Gastrocnemius medialis (tissue), 4 donors: ENCODE results near the gene S100A7A. TPM values are rescaled to one million over a fixed set of nuclear protein-coding genes. Genes with fewer than 3 reads are reported as not detected.

Experiments used
- ATAC-seq, 2 donors: fragments of 150-250 bp; one replicate each; pipeline ENCODE4 v1.9.1; 2016
- DNase-seq, 2 donors: peaks; one replicate each; pipeline ENCODE4 v3.0.0-alpha.2; 2019
- H3K27ac ChIP-seq, 4 donors: fragments of 200-600 bp; sonication (generic); 1 replicate in 1 of 4; 2 replicates in 3 of 4; pipeline ENCODE4 v1.5.1; 2016 to 2018; ENCODE audit warnings: mild to moderate bottlenecking in 2 of 4, moderate library complexity in 1 of 4
- H3K27me3 ChIP-seq, 3 donors: fragments of 200-600 bp; sonication (generic) in 2 of 3; 1 replicate in 1 of 3; 2 replicates in 2 of 3; pipeline versions ENCODE4 v1.5.1 to v1.6.0; 2016 to 2019; ENCODE audit warnings: mild to moderate bottlenecking in 1 of 3, moderate library complexity in 1 of 3
- H3K36me3 ChIP-seq, 2 donors: fragments of 200-600 bp; sonication (generic) in 1 of 2; one replicate each; pipeline ENCODE4 v1.5.1; 2017 to 2018
- H3K4me1 ChIP-seq, 2 donors: fragments of 200-600 bp; sonication (generic) in 1 of 2; one replicate each; pipeline ENCODE4 v1.5.1; 2016 to 2017; ENCODE audit warnings: mild to moderate bottlenecking in 2 of 2
- H3K4me3 ChIP-seq, 4 donors: fragments of 200-600 bp; sonication (generic) in 3 of 4; 1 replicate in 1 of 4; 2 replicates in 3 of 4; pipeline ENCODE4 v1.5.1; 2016 to 2019; ENCODE audit warnings: mild to moderate bottlenecking in 2 of 4
- H3K9me3 ChIP-seq, 3 donors: fragments of 200-600 bp; sonication (generic) in 2 of 3; 1 replicate in 1 of 3; 2 replicates in 2 of 3; pipeline ENCODE4 v1.5.1; 2016 to 2019
- POLR2A ChIP-seq, 2 donors: fragments of 450-650 bp; IDR thresholded peaks; one replicate each; pipeline ENCODE4 v1.6.1; 2017; ENCODE audit warnings: antibody characterized with exemption in 2 of 2, mild to moderate bottlenecking in 2 of 2, moderate library complexity in 2 of 2
- in situ Hi-C, 4 donors: fragments of 200-750 bp; cut with MboI; loops; one replicate each; pipeline versions ENCODE4 v1.15.0 to v1.8.0; 2017; ENCODE audit warnings: low sequenced_read_pairs in 4 of 4
- intact Hi-C: fragments of 100-400 bp; cut with DNase I; formaldehyde crosslinking; loops from one replicate; pipeline ENCODE4 v1.15.1; 2023; ENCODE audit warnings: low total_unique reads
- total RNA-seq, 4 donors: library from RNA; depleted of rRNA; stranded (reverse); fragments of >200 nt; gene quantifications; one replicate each; pipeline versions ENCODE4 v1.1.0 to v1.2.3, GENCODE V29; 2016
- TF ChIP-seq, protein P1 (sequence below), 5 experiments: fragments of 450-650 bp in 3 of 5; fragments of 200-600 bp in 2 of 5; sonication (generic) in 2 of 5; IDR thresholded peaks in 4 of 5; conservative IDR thresholded peaks in 1 of 5; 1 replicate in 4 of 5; 2 replicates in 1 of 5; pipeline ENCODE4 v1.5.1; 2016 to 2019; ENCODE audit warnings: antibody characterized with exemption in 5 of 5, mild to moderate bottlenecking in 3 of 5, moderate library complexity in 3 of 5

Gene S100A7A
- total RNA-seq, 4 donors from 2014 or later: not detected

DNA sequence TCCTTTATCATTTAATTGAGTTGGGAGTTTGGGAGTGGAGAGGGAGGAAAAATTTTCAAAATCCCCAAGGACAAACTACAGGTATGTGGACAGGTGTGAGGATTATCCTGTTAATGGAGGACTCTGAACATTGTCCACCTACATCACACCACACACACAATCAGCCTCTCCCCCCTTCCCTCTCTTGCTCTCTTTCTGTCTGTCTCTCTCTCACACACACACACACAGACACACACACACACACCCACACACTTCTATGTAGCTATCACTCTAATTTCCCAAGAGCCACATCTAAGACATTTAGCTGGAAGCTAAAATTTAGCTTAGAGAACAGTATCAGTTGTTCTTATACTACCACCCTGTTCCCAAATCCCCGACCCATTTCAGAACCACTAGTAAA, 26.9 kb upstream of the S100A7A start:
- no peak overlapping the region for H3K4me3 ChIP-seq
- in situ Hi-C loops: no loop called here
- H3K4me1 ChIP-seq: peaks cover 13 to 26% of the 10 kb centered on the region in 2 donors

DNA sequence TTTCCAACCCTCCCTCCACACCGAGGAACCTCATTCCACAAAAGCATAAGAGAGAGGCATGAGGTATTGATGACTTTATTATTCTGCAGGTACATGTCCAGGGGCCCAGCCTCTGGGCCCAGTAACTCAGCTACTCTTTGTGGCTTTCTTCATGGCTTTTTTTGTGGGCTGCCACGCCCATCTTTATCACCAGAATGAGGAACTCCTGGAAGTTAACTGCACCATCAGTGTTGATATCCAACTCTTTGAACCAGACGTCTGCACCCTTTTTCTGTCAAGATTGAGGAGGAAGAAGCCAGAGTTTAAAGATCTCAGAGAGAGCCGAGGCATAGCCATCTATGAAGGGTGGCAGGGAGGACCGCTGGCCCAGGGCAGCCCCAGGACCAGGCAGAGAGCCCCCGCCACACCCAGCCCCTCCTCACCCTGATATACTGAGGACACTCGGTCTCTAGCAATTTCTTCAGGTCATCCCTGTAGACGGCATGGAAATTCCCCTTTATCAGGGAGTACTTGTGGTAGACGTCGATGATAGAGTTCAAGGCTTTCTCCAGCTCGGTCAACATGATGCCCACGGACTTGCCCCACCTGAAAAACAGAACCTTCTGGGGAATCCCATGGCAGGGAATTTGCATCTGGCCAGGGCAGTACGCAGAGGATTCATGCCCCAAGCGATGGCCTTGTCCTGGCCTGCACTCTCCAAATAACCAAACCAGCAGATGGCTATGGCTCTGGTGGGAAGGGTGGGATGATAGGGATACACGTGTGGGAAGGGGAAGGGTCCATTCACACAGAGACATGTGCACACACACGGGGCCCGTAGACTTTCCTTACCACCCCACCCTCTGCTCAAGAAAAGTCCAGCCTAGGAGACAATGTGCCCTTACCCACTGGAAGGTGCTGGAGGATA, 26.1 kb upstream of the S100A7A start:
- H3K27ac ChIP-seq: peak overlapping the region in 3 of 4 donors; percentile 44 to 66 (median 63)
- peak overlapping the region in 1 of 4 donors; percentile 8 for H3K4me3 ChIP-seq
- H3K27me3 ChIP-seq: no peaks in the 10 kb centered on the region
- intact Hi-C loops: loop anchor here (1.0 to 5.0 kb wide), 2 partner anchors 20 to 33 kb away; partner anchors contain the start of gene S100A9
- in situ Hi-C loops: no loop called here
- no peaks in the 10 kb centered on the region for H3K36me3 ChIP-seq
- no peaks in the 10 kb centered on the region for H3K9me3 ChIP-seq
- H3K4me1 ChIP-seq: peaks cover 13 to 34% of the 10 kb centered on the region in 2 donors
- DNase-seq: no peak
- peak in 1 of 2 donors; percentile 10 for ATAC-seq
- TF ChIP-seq POLR2A (IDR thresholded peaks at IDR 0.05): no peak
- TF ChIP-seq, protein P1, sequence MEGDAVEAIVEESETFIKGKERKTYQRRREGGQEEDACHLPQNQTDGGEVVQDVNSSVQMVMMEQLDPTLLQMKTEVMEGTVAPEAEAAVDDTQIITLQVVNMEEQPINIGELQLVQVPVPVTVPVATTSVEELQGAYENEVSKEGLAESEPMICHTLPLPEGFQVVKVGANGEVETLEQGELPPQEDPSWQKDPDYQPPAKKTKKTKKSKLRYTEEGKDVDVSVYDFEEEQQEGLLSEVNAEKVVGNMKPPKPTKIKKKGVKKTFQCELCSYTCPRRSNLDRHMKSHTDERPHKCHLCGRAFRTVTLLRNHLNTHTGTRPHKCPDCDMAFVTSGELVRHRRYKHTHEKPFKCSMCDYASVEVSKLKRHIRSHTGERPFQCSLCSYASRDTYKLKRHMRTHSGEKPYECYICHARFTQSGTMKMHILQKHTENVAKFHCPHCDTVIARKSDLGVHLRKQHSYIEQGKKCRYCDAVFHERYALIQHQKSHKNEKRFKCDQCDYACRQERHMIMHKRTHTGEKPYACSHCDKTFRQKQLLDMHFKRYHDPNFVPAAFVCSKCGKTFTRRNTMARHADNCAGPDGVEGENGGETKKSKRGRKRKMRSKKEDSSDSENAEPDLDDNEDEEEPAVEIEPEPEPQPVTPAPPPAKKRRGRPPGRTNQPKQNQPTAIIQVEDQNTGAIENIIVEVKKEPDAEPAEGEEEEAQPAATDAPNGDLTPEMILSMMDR (IDR thresholded peaks at IDR 0.05 in 4 of 5, conservative IDR thresholded peaks at IDR 0.05 in 1 of 5): no peak

More for the DNA sequence above, 26.9 kb upstream of the S100A7A start:
- intact Hi-C loops: loop anchor here (1.0 kb wide), 1 partner anchor 21 kb away; no protein-coding TSS in a partner anchor
- DNase-seq (no peak), ATAC-seq (no peak)
- Histone ChIP-seq H3K27ac (no peak overlapping the region), H3K27me3 (no peaks in the 10 kb centered on the region), H3K9me3 (no peaks in the 10 kb centered on the region), H3K36me3 (no peaks in the 10 kb centered on the region)
- TF ChIP-seq POLR2A (IDR thresholded peaks at IDR 0.05): no peak
- TF ChIP-seq, protein P1 (IDR thresholded peaks at IDR 0.05 in 4 of 5, conservative IDR thresholded peaks at IDR 0.05 in 1 of 5): no peak

DNA sequence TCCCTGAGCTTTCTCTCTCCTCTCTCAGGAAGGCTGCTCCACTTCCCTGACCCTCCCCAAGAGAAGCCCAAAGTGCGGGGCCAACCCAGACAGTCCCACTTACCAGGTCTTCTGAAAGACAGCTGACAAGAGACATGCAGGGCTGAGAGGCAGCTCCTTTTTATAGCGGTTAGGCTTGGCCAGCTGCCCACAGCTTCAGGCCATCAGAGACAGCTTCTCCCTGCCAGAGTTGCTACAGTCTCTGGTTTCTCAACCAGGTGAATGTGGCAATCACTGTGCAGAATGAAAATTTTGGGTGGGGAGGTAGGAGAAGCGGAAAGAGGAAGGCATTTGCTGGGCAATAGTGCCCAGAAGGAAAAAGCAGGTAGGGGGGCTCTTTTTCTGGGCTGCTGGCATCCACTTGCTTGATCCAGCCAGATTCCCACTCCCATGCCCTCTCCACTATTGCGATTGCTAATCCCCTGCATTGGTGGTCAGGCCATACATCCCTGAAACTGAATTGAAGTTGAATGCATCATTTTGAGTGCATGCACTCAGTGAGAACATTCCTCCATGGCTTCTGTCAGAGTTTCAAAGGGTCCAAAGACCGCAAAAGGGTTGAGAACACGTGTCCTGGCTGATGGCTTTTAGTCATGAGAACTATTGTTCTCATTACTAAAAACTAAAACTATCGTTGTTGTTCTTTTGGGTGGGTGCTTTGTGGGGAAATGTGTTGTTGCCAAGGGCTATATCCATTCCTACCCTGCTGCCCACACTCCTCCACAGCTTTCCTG, 25.2 kb upstream of the S100A7A start, which contains the start of gene S100A8:
Gene S100A8, minus strand, starts transcription at position 136 of the 773 bp plus-strand sequence. CDS start 538 bp downstream, outside the sequence.
- in situ Hi-C loops: no loop called here
- Histone ChIP-seq H3K36me3 (no peaks in the 10 kb centered on the region), H3K27ac (peak within 1 kb of the TSS in 3 of 4 donors; percentile 44 to 66 (median 63)), H3K9me3 (no peaks in the 10 kb centered on the region), H3K27me3 (no peaks in the 10 kb centered on the region), H3K4me1 (peaks cover 13 to 40% of the 10 kb centered on the region in 2 donors), H3K4me3 (peak within 1 kb of the TSS in 1 of 4 donors; percentile 8)
- DNase-seq (peak; percentile 83 to 90), ATAC-seq (peak; percentile 89)
- peak; percentile 10 to 35 for TF ChIP-seq POLR2A (IDR thresholded peaks at IDR 0.05)
- TF ChIP-seq, protein P1 (IDR thresholded peaks at IDR 0.05 in 4 of 5, conservative IDR thresholded peaks at IDR 0.05 in 1 of 5): no peak
- intact Hi-C loops: loop anchor here (5.0 kb wide), 1 partner anchor 34 kb away; the partner anchor contains the start of gene S100A9

DNA sequence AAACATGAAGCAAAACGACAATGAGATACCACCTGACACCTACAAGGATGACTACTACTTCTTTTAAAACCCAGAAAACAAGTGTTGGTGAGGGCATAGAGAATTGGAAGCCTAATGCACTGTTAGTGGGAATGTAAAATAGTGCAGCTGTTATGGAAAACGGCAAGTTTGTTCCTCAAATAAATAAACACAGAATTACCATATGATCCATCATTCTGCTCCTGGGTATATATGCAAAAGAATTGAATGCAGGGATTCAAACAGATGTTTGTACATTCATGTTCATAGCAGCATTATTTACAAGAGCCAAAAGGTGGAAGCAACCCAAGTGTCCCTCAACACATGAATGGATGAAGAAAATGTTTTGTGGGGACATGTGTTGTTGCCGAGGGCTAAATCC, 24.1 kb upstream of the S100A7A start:
- in situ Hi-C loops (no loop called here), intact Hi-C loops (loop anchor here (5.0 kb wide), 1 partner anchor 35 kb away; the partner anchor contains the start of gene S100A9)
- DNase-seq (no peak), ATAC-seq (no peak)
- no peaks in the 10 kb centered on the region for H3K36me3 ChIP-seq
- H3K4me3 ChIP-seq: no peak overlapping the region
- H3K4me1 ChIP-seq: peaks cover 13 to 32% of the 10 kb centered on the region in 2 donors
- no peak for TF ChIP-seq POLR2A (IDR thresholded peaks at IDR 0.05)
- TF ChIP-seq, protein P1 (IDR thresholded peaks at IDR 0.05 in 4 of 5, conservative IDR thresholded peaks at IDR 0.05 in 1 of 5): no peak
- H3K27ac ChIP-seq: no peak overlapping the region
- no peaks in the 10 kb centered on the region for H3K27me3 ChIP-seq
- H3K9me3 ChIP-seq: no peaks in the 10 kb centered on the region
